Stimulated activated CD8-positive, alpha-beta memory T cell treated with anti-CD3 and anti-CD28 coated beads, Interleukin-15, amount 100 ng/mL, for 24 hours (primary cell): Measurements from ENCODE around the gene APOA4.
"Not testable (repeated sequence)": the region's sequence is repeated elsewhere in the genome, so short reads cannot be mapped to it uniquely, and the experiment has no call there.

Experiments used
- DNase-seq: peaks from one replicate; pipeline ENCODE4 v3.0.0-alpha.2; 2020; ENCODE audit warnings: low read depth

APOA4 gene

DNA sequence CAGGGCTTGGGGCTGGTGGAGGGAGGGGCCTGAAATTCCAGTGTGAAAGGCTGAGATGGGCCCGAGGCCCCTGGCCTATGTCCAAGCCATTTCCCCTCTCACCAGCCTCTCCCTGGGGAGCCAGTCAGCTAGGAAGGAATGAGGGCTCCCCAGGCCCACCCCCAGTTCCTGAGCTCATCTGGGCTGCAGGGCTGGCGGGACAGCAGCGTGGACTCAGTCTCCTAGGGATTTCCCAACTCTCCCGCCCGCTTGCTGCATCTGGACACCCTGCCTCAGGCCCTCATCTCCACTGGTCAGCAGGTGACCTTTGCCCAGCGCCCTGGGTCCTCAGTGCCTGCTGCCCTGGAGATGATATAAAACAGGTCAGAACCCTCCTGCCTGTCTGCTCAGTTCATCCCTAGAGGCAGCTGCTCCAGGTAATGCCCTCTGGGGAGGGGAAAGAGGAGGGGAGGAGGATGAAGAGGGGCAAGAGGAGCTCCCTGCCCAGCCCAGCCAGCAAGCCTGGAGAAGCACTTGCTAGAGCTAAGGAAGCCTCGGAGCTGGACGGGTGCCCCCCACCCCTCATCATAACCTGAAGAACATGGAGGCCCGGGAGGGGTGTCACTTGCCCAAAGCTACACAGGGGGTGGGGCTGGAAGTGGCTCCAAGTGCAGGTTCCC lies 6.5 kb upstream of the APOA4 start, which contains the start of gene APOC3:
APOC3 (plus strand) TSS at position 383 of the 659 bp plus-strand sequence. CDS start 676 bp downstream, outside the sequence.
- DNase-seq = no peak

DNA sequence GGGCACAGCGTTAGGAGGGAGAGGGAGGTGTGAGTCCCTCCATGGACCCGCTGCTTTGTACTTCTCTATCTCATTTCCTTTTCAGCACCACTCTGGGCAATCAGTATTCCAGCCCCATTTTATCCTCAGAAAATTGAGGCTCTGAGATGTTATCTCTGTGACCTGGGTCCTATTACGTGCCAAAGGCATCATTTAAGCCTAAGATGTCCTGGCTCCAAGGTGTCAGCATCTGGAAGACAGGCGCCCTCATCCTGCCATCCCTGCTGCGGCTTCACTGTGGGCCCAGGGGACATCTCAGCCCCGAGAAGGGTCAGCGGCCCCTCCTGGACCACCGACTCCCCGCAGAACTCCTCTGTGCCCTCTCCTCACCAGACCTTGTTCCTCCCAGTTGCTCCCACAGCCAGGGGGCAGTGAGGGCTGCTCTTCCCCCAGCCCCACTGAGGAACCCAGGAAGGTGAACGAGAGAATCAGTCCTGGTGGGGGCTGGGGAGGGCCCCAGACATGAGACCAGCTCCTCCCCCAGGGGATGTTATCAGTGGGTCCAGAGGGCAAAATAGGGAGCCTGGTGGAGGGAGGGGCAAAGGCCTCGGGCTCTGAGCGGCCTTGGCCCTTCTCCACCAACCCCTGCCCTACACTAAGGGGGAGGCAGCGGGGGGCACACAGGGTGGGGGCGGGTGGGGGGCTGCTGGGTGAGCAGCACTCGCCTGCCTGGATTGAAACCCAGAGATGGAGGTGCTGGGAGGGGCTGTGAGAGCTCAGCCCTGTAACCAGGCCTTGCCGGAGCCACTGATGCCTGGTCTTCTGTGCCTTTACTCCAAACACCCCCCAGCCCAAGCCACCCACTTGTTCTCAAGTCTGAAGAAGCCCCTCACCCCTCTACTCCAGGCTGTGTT lies 5.8 kb upstream of the APOA4 start:
- no peak for DNase-seq

DNA sequence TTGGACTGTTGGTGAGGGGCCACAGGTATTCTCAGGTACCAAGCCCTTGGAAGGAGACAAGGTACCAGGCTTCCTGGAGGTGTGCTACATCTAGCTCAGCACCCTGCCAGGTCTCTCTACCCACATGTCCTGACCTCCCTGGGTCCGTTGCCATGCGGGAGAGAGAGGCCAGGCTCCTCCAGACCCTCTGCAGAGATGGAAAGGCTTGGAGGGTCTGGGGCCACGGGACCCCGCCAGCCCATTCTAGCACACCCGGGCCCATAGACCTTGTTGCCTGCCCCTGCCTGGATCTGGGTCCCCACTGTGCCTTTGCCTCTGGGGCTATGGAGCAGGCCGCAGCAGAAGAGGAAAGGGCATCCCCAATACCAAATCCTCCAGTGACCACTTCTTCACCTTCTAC lies 4.4 kb upstream of the APOA4 start:
- no peak for DNase-seq

DNA sequence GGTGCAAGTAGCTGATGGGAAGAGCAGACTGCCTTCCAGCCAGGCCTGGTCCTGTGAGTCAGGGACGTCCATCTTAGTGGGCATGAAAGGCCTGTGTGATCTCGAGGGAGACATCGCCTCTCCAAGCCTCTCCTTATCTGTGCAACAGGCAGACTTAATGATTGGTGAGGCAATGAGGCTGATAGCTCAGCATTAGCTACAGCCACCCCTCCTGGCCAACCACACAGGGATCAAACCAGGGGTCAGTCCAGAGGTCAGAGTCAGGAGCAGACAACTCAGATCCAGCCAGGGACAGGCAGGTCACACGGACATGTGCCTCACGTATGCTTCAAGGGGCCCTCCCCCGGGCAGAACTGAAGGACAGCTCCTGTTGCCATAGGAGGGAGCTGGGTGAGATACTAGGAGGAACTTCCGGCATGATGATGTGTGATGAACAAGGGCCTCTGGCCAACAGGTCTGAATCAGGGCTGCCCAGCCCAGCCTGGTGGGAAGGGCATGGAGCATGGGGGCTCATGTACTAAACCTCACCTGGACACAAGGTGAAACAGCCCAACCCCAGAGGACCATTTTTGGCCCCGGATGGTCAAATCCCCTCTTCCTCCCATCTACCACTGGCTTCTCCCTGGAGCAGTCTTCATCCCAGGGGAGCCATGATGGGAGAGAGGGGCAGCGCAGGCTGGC lies 3.8 kb upstream of the APOA4 start:
- DNase-seq = no peak

DNA sequence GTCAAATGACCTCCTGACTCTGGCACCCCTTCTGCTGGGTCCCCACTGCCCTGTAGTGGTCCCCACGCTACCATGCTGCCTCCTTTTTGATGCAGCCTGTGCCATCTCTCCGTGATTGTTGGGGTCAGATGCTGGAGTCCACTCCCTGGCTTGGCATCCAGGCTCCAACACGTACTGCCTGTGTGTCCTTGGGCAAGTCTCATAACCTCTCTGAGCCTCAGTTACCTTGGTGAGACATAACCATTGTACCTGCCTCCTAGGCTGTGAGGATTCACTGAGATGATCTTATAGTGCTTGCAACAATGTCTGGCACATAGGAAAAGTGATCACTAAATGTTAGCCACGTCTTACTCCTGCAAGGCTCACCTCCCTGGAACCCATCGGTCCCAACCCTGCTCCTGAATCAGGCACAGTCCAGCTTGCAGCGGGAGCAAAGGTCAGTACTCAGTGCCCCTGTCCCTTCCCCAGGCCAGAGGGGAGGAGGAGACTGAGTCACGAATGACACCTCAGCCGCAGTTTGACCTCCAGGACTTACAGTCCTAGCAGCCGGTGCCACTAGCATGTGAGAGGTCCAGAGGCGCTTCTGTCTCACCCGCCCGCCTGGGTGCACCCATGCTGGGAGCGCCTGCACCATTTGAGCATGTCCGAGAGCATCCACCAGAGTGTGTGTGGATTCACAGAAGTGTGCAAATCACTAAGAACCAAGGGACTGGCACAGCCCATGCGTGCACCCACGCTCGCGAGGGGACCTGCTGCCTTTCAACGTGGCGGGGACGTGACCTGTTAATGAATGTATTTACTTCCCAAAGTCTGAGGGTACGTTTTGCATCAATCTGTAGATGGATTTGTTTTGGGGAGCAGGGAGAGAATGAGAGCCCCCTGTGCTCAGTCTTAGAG lies 3.0 kb upstream of the APOA4 start:
- no peak for DNase-seq

DNA sequence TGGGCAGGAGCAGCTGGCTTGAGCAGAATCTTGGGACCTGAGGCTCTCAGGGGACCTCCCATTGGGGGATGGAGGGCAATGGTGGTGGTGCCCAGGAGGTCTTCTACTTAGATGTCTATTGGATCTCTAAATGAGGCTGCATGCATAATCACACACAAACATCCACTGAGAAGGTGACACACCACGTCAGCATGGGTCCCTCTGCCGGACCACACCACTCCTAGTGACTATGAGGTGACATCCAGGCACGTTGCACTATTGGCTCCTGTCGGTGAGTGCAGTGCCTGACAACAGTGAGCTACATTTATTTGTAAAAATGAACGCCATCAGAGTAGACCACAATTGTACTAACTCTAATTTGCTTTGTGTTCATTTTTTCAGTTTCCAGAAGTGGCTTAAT lies 2.3 kb upstream of the APOA4 start:
- DNase-seq = no peak

DNA sequence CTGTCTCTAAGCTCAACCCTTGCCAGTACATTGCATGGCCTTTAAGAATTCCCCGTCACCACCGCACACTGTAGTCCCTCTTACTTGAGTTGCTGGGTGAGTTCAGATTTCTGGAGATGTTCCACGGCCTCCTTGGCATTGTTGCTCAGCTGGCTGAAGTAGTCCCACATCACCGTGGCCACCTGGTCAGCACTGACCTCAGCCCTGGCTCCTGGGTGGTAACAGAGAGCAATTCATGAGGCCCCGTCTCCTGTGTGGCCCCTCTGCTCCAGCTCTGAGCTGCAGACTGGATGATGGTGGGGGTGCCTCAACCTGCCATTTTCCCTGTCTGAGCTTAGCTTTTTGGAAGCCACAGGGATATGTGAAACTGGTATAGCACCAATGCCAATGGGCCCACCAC lies 529 bp downstream of the APOA4 start:
- DNase-seq = no peak

DNA sequence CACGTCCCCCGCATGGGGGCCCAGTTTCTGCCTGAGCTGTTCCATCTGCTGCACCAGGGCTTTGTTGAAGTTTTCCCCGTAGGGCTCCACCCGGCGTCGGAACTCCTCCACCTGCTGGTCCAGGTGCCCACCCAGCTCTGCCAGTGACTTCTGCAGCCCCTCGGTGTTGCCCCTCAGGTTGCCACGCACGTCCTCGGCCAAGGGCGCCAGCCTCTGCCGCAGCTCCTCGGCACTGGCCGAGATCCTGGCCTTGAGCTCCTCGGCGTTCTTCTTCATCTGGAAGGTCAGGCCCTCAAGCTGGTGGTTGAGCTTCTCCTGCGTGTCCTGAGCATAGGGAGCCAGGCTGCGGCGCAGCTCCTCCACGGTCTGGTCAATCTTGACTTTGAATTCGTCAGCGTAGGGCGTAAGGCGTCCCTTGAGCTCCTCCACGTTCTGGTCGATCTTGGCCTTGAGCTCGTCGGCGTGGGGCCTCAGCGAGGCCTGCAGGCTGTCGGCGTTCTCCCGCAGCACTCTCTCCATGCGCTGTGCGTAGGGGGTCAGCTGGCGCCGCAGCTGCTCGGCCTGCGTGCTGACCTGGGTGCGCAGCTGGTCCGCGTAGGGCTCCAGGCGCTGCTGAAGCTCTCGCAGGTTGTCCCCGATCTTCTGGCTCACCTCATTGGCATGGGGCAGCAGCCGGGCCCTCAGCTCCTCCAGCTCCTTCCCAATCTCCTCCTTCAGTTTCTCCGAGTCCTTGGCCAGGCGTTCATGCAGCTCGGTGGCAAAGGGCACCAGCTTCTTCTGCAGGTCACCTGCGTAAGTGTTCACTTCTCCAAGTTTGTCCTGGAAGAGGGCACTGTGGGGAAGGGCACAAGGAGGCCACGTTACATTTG lies 1.8 kb downstream of the APOA4 start:
- no peak for DNase-seq

DNA sequence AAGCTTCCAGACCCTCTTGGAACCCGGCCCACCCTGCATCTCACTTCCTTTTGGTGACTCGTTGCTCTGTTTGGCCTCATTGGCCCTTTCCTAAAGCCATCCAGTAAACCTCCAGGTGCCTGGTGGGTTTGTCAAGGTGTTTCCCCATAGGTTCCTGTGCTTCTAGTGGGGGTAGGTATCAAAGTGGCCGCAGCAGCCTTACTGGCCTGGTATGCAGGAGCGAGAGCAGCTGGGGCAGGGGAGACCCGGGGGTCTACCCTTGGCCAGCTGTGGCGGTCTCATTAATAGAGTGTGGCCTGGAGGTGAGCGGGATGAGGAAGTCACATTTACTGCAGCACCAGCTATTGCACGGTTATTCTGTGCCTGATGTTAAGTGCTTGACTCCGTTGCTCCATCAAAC lies 4.1 kb downstream of the APOA4 start:
- no peak for DNase-seq

DNA sequence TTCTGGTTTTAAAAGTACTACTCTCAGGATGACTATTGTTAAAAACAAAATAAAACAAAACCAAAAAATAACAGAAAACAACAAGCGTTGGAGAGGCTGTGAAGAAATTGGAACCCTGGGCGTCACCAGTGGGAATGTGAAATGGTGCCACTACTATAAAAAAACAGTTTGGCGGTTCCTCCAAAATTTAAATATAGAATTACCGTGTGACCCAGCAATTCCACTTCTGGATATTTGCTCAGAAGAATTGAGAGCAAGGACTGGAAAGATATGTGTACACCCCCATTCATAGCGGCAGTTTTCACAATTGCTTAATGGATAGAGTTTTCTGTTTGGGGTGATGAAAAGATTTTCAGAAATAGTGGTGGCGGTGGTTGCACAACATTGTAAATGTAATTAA lies 8.6 kb downstream of the APOA4 start:
- DNase-seq = no peak

DNA sequence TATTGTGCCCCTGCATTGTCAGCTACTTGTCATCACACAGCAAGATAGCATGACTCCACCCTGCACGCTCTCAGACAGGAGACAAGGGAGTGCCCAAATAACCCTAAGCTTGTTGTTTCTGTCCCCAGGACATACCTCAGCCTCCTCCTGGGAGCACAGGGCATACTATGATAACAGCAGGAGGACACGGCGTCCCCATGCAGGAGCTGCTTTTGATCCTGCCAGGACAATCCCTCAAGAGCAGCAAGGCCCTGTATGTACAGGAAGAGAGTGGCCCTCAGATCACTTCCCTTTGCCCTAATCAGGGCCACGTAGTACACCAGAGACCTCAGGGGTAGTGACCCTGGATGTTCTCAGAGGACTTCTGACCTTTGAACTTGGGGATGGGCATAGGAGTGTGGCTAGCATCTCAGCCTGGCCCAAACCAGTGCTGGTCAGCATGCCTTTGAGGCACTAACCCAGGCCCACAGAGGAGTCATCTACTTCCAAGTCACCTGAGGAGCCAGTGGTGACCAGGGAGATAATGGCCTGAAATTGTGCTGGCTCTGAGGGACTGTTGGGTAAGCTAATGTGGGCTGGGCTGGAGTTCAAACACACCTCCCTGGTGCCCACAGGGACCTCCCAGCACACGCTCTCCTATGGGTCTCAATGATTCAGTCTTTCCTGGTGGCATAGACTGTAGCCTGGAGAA lies 9.2 kb downstream of the APOA4 start:
- DNase-seq = no peak

DNA sequence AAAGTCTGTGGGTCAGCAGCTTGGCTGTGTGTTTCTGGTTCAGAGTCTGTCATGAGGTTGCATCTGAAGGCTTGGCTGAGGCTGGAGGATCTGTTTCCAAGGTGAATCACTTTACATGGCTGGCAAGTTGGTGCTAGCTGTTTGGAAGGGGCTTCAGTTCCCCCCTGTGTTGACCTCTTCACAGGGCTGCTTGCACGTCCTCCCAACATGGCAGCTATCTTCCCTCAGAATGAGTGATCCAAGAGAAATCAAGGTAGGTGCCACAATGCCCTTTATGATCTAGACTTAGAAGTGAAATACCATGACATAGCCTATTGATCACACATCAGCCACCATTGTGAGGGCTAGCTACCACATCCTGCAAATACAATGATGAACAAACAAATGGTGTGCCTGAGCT lies 9.9 kb downstream of the APOA4 start:
- DNase-seq = no peak

DNA sequence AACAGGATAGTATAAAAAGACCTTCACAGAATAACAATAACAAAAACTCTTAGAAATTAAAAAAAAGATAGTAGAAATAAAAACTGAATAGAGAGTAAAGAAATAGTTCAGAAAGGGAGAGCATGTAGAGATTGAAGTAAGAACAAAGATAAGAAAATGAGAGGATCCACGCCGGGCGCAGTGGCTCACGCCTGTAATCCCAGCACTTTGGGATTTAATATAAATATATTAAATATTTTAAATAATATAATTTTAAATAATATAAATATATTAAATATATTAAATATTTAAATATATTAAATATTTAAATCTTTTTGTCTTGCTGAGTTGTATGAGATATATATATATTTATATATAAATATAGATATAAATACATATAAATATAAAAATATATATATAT lies 11.0 kb downstream of the APOA4 start:
- no peak for DNase-seq

DNA sequence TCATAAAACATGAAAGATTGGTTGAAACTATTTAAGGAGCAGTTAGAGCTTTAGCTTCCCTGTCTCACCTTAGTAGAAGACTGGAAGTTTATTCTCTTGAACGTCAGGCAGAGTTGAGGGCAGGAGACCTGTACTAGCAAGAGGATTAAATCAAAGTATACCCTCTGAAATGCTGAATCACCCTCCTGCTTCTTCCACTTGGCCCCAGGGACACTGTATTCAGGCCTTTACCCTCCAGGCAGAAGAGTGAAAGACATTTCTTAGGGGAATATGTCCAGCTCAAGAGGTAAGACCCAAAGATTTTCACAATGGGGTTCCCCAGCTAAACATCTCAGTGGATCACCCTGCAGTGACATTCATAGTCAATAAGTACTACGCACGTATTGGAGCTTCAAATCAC lies 11.9 kb downstream of the APOA4 start:
- no peak for DNase-seq

DNA sequence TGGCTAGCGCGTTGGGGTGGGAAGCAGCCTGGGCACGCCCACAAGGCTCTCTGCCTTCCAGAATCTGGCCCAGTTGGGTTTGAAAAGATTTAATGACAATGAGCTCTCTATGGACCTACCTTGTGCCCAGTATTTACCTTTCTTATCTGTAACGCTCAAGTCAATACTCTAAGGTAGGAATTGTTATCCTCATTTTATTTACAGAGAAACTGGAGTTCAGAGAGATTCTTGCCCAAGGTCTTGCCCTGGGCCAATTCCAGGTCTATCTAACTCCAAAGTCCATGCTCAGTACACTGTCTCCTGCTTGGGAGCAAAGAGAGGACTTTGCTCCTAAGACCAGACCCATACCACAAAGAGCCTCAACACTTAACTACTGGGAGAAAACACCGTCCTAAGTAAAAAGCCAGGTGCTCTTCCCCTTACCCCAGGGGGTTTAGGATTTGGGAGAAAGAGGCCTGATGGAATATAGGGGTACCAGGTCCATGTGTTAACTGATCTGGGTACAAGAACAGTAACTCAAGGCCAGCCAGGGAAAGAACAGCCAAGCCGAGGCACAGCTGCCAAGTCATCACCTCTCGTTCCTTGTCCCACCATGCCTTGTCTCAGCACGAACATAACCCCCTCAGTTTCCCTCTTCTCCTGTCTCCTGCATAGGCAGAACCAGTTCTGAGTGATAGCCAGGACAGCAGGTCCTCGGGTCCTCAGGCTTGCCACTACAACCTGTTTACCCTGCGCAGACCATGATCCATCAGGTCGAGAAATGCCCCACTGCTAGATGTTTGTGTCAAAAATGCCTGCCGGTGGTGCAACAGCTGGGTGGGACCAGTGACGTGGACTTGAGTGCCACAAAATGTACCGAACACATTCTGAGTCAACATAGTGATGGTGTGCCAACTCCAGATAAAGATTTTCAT lies 14.6 kb downstream of the APOA4 start:
- DNase-seq = no peak

DNA sequence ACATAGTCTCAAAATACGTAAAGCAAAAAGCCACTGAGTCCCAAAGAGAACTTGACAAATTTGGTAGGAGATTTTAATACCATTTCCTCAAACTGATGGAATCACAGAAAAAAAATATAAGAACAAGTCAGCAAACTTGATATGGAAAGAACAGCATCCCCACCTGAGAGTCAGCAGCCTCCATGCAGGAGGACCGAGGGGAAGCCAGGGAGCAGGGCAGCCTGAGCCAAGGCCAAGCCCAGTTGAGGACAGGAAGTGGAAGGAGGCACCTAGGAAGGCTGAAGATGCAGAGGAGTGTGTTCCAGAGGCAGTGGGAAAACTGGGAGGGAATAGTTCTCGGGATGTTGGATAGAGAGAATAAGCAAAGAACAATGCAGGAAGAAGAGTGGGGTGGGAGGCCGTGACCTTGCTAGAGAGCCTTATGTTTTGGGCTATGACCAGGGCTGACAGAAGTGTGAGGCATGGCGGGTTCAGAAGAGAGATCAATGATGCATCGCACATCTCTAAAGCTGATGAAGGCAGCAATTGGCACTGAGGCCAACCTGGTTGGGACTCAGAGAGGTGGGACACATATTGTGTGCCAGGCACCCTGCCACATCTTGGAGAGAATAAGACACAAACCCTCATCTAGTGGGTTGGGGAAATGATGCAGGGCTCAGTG lies 15.4 kb downstream of the APOA4 start:
- DNase-seq = no peak

DNA sequence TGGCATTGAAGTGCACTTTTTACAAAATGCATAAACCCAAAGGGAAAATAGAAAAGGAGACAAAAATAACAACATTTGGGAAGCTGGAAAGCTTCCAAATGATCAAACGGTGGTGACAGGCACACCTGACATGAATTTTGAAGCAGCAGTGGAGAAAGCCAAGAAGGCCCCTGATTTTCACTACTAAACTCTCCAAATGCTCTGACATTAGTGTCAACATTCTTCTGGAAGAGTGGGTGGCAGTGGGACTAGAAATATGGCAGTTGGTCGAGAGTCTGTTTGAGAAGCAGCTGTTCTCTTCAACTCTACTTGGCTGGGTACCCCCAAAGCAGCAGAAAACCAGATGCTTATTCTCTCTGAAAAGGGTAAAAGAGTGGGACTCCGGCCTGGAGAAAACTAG lies 19.1 kb downstream of the APOA4 start:
- no peak for DNase-seq

DNA sequence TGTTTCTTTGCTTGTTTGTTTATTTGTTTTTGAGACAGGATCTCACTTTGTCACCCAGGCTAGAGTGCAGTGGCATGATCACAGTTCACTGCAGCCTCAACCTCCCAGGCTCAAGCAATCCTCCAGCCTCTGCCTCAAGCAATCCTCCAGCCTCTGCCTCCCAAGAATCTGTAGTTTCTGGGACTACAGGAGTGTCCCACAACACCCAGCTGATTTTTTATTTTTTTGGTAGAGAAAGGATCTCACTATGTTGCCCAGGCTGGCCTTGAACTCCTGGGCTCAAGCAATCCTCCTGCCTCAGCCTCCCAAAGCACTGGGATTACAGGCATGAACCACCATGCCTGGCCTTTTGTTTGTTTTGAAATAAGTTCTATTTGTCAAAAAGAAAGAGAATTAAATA lies 21.4 kb downstream of the APOA4 start:
- DNase-seq = not testable (repeated sequence)

DNA sequence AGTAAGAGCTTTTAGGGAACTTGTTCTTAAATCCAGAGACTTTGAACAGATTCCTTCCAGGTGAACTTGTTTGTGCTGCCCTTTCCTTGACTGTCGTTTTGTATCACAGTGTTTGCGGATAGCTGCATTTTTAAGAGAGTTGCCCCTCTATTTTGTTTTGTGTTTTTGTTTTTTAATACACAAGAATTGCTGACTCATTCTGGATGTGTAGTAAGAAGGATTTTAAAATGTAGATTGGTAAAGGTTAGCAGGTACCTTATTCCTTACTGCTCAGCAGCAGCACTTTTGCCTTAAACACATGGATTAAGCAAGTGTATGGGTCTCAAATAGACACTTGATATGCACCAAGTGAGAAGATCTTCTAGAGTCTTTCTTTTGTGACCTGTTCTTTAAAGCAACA lies 22.5 kb downstream of the APOA4 start:
- no peak for DNase-seq
